Immature natural killer cell (primary cell): Measurements from ENCODE around the gene KIF6. TPM values are rescaled to one million over a fixed set of nuclear protein-coding genes. Genes with fewer than 3 reads are reported as not detected.

Source experiments
- DNase-seq, 3 donors: peaks; one replicate each; pipeline ENCODE4 v3.0.0; 2022; ENCODE audit warnings: mixed read lengths in 1 of 3
- H3K27ac Mint-ChIP-seq, 6 donors: one replicate each; pipeline ENCODE4 v1.8.0; 2020; ENCODE audit warnings: mixed read lengths in 6 of 6, mild to moderate bottlenecking in 5 of 6, inconsistent platforms in 4 of 6, moderate library complexity in 3 of 6
- H3K27me3 Mint-ChIP-seq, 3 donors: one replicate each; pipeline ENCODE4 v1.8.0; 2020 to 2021; ENCODE audit warnings: low read depth in 3 of 3, mild to moderate bottlenecking in 3 of 3, mixed read lengths in 3 of 3, moderate library complexity in 3 of 3, inconsistent platforms in 1 of 3
- H3K36me3 Mint-ChIP-seq, 3 donors: one replicate each; pipeline ENCODE4 v1.8.0; 2020; ENCODE audit warnings: mixed read lengths in 3 of 3, inconsistent platforms in 2 of 3, mild to moderate bottlenecking in 2 of 3
- H3K4me1 Mint-ChIP-seq, 2 donors: one replicate each; pipeline ENCODE4 v1.8.0; 2020; ENCODE audit warnings: inconsistent platforms in 2 of 2, mild to moderate bottlenecking in 2 of 2, mixed read lengths in 2 of 2, moderate library complexity in 1 of 2
- H3K4me3 Mint-ChIP-seq, 5 donors: one replicate each; pipeline ENCODE4 v1.8.0; 2020; ENCODE audit warnings: mild to moderate bottlenecking in 5 of 5, mixed read lengths in 5 of 5, inconsistent platforms in 3 of 5, moderate library complexity in 3 of 5
- H3K9me3 Mint-ChIP-seq, 6 donors: one replicate each; pipeline ENCODE4 v1.8.0; 2020; ENCODE audit warnings: mild to moderate bottlenecking in 6 of 6, mixed read lengths in 6 of 6, inconsistent platforms in 4 of 6, moderate library complexity in 3 of 6
- polyA plus RNA-seq, 3 donors: library from polyadenylated mRNA; unstranded; fragments of 300-500 nt; fragmentation: Illumina TruSeq; gene quantifications; one replicate each; pipeline ENCODE4 v1.2.3, GENCODE V29; 2021

The KIF6 gene
- polyA plus RNA-seq, 3 donors from 2014 or later, result not detected

- peaks cover under 1 to 7% (median 2%) of the 10 kb centered on the region in 3 donors for H3K27me3 Mint-ChIP-seq
- H3K4me3 Mint-ChIP-seq, result no peak overlapping the region
- no peaks in the 10 kb centered on the region for H3K9me3 Mint-ChIP-seq
- DNase-seq, result no peak
- peaks cover 49 to 68% of the 10 kb centered on the region in 2 donors for H3K4me1 Mint-ChIP-seq
- no peak overlapping the region for H3K27ac Mint-ChIP-seq
- H3K36me3 Mint-ChIP-seq, result no peaks in the 10 kb centered on the region
These were observed 385.9 kb downstream of the KIF6 start for GRCh38 chr6:39339096-39339867.

GRCh38 chr6:39338397-39338796 is 386.8 kb downstream of the KIF6 start:
- H3K4me3 Mint-ChIP-seq, result peak overlapping the region in 4 of 5 donors; percentile 2 to 58 (median 15)
- no peak for DNase-seq
- no peaks in the 10 kb centered on the region for H3K9me3 Mint-ChIP-seq
- H3K27ac Mint-ChIP-seq, result peak overlapping the region in 2 of 6 donors; percentile 4 to 31
- peaks cover 2 to 7% (median 2%) of the 10 kb centered on the region in 3 donors for H3K27me3 Mint-ChIP-seq
- H3K4me1 Mint-ChIP-seq, result peaks cover 49 to 62% of the 10 kb centered on the region in 2 donors
- no peaks in the 10 kb centered on the region for H3K36me3 Mint-ChIP-seq

- H3K9me3 Mint-ChIP-seq, result no peaks in the 10 kb centered on the region
- DNase-seq, result peak; percentile 53 to 62 (median 58)
- peaks cover 49 to 53% of the 10 kb centered on the region in 2 donors for H3K4me1 Mint-ChIP-seq
- peaks cover 2 to 7% (median 3%) of the 10 kb centered on the region in 3 donors for H3K27me3 Mint-ChIP-seq
- H3K36me3 Mint-ChIP-seq, result peaks cover 0 to 5% (median 0%) of the 10 kb centered on the region in 3 donors
- H3K4me3 Mint-ChIP-seq, result peak overlapping the region; percentile 69 to 85 (median 73)
- H3K27ac Mint-ChIP-seq, result peak overlapping the region; percentile 53 to 85 (median 72)
These were observed 389.2 kb downstream of the KIF6 start for GRCh38 chr6:39335780-39336545.

- no peak overlapping the region for H3K4me3 Mint-ChIP-seq
- H3K27ac Mint-ChIP-seq, result no peak overlapping the region
- H3K36me3 Mint-ChIP-seq, result peaks cover 0 to 5% (median 0%) of the 10 kb centered on the region in 3 donors
- H3K9me3 Mint-ChIP-seq, result no peaks in the 10 kb centered on the region
- H3K4me1 Mint-ChIP-seq, result peaks cover 43 to 44% of the 10 kb centered on the region in 2 donors
- no peak for DNase-seq
- peaks cover 6 to 10% (median 6%) of the 10 kb centered on the region in 3 donors for H3K27me3 Mint-ChIP-seq
These were observed 391.4 kb downstream of the KIF6 start for GRCh38 chr6:39333644-39334438.

GRCh38 chr6:39330476-39330875 is 394.7 kb downstream of the KIF6 start:
- no peak for DNase-seq
- peaks cover 0 to 5% (median 0%) of the 10 kb centered on the region in 3 donors for H3K36me3 Mint-ChIP-seq
- peaks cover 10 to 12% of the 10 kb centered on the region in 2 donors for H3K4me1 Mint-ChIP-seq
- peaks cover 6 to 9% (median 7%) of the 10 kb centered on the region in 3 donors for H3K27me3 Mint-ChIP-seq
- H3K9me3 Mint-ChIP-seq, result no peaks in the 10 kb centered on the region
- H3K4me3 Mint-ChIP-seq, result no peak overlapping the region
- peak overlapping the region in 1 of 6 donors; percentile 63 for H3K27ac Mint-ChIP-seq

- no peaks in the 10 kb centered on the region for H3K9me3 Mint-ChIP-seq
- H3K27me3 Mint-ChIP-seq, result peaks cover 6 to 10% (median 9%) of the 10 kb centered on the region in 3 donors
- no peak for DNase-seq
- H3K36me3 Mint-ChIP-seq, result peaks cover 0 to 5% (median 0%) of the 10 kb centered on the region in 3 donors
- H3K27ac Mint-ChIP-seq, result peak overlapping the region in 1 of 6 donors; percentile 63
- peaks cover 5 to 8% of the 10 kb centered on the region in 2 donors for H3K4me1 Mint-ChIP-seq
- H3K4me3 Mint-ChIP-seq, result no peak overlapping the region
These were observed 395.2 kb downstream of the KIF6 start for GRCh38 chr6:39330057-39330456.

- Mint-ChIP-seq H3K27me3 (peaks cover 5 to 12% (median 5%) of the 10 kb centered on the region in 3 donors), H3K4me1 (no peaks in the 10 kb centered on the region), H3K27ac (no peak overlapping the region), H3K9me3 (no peaks in the 10 kb centered on the region), H3K36me3 (peaks cover 0 to 5% (median 0%) of the 10 kb centered on the region in 3 donors), H3K4me3 (no peak overlapping the region)
- no peak for DNase-seq
These were observed 397.1 kb downstream of the KIF6 start for GRCh38 chr6:39328066-39328465.

GRCh38 chr6:39327507-39327906 is 397.7 kb downstream of the KIF6 start:
- H3K9me3 Mint-ChIP-seq, result no peaks in the 10 kb centered on the region
- no peaks in the 10 kb centered on the region for H3K36me3 Mint-ChIP-seq
- no peak for DNase-seq
- H3K4me3 Mint-ChIP-seq, result no peak overlapping the region
- H3K4me1 Mint-ChIP-seq, result no peaks in the 10 kb centered on the region
- H3K27ac Mint-ChIP-seq, result no peak overlapping the region
- peaks cover 5 to 12% (median 5%) of the 10 kb centered on the region in 3 donors for H3K27me3 Mint-ChIP-seq

- no peak for DNase-seq
- H3K27ac Mint-ChIP-seq, result no peak within 1 kb of the TSS
- peaks cover 0 to 2% of the 10 kb centered on the region in 2 donors for H3K4me1 Mint-ChIP-seq
- H3K36me3 Mint-ChIP-seq, result no peaks in the 10 kb centered on the region
- H3K27me3 Mint-ChIP-seq, result peaks cover 0 to 5% (median 4%) of the 10 kb centered on the region in 3 donors
- H3K9me3 Mint-ChIP-seq, result no peaks in the 10 kb centered on the region
- H3K4me3 Mint-ChIP-seq, result no peak within 1 kb of the TSS
These were observed 402.8 kb downstream of the KIF6 start, which contains the start of gene KCNK16 for GRCh38 chr6:39322306-39322850. Gene KCNK16 (minus strand): TSS chr6:39322702. CDS start chr6:39322540, 162 bp downstream.

- Mint-ChIP-seq H3K27me3 (peaks cover 0 to 5% (median 2%) of the 10 kb centered on the region in 3 donors), H3K4me3 (no peak overlapping the region), H3K36me3 (no peaks in the 10 kb centered on the region), H3K27ac (no peak overlapping the region), H3K4me1 (peaks cover 0 to 2% of the 10 kb centered on the region in 2 donors), H3K9me3 (no peaks in the 10 kb centered on the region)
- DNase-seq, result no peak
These were observed 403.4 kb downstream of the KIF6 start for GRCh38 chr6:39321761-39322160.

- H3K27me3 Mint-ChIP-seq, result peaks cover 0 to 7% (median 2%) of the 10 kb centered on the region in 3 donors
- H3K27ac Mint-ChIP-seq, result no peak overlapping the region
- H3K4me1 Mint-ChIP-seq, result peaks cover 0 to 2% of the 10 kb centered on the region in 2 donors
- no peaks in the 10 kb centered on the region for H3K36me3 Mint-ChIP-seq
- no peaks in the 10 kb centered on the region for H3K9me3 Mint-ChIP-seq
- no peak overlapping the region for H3K4me3 Mint-ChIP-seq
- DNase-seq, result no peak
These were observed 404.7 kb downstream of the KIF6 start for GRCh38 chr6:39320363-39320984.

GRCh38 chr6:39319621-39320362 is 405.4 kb downstream of the KIF6 start:
- peaks cover 1 to 4% (median 3%) of the 10 kb centered on the region in 3 donors for H3K27me3 Mint-ChIP-seq
- H3K4me3 Mint-ChIP-seq, result no peak overlapping the region
- no peaks in the 10 kb centered on the region for H3K36me3 Mint-ChIP-seq
- H3K27ac Mint-ChIP-seq, result no peak overlapping the region
- no peak for DNase-seq
- peaks cover 0 to 5% of the 10 kb centered on the region in 2 donors for H3K4me1 Mint-ChIP-seq
- no peaks in the 10 kb centered on the region for H3K9me3 Mint-ChIP-seq
